Endothelial cell of umbilical vein (primary cell): ENCODE measurements around the gene HOOK2. TPM values are rescaled to one million over a fixed set of nuclear protein-coding genes. Genes with fewer than 3 reads are reported as not detected.

Experiments used
- BruUV-seq: library from RNA; stranded (reverse); fragments of 400-500 nt; replicated peaks from 2 replicates; lab custom pipeline; 2021; lab: Mats Ljungman, UMichigan
- CTCF ChIA-PET: fragments of 300-600, 350-600 bp; sonication (Branson Sonifier 250); formaldehyde crosslinking; loops from one replicate; lab custom pipeline; 2021; ENCODE audit warnings: antibody characterized with exemption, inconsistent platforms; lab: Charles Lee
- POLR2A ChIA-PET: fragments of 300-600, 350-600 bp; sonication (Branson Sonifier 250); formaldehyde crosslinking; loops from one replicate; lab custom pipeline; 2021; ENCODE audit warnings: antibody characterized with exemption, inconsistent platforms; lab: Charles Lee
- DNase-seq: peaks from one replicate; pipeline ENCODE4 v3.0.0-alpha.2; 2011; ENCODE audit warnings: low read depth, low spot score
- FAIRE-seq: peaks from 2 replicates; lab custom pipeline; 2011; peaks lifted over from hg19 to GRCh38; lab: Jason Lieb, UNC
- H2AFZ ChIP-seq: 2 replicates; pipeline ENCODE4 v1.6.0; 2012; ENCODE audit warnings: low read depth, low read length, control low read depth, inconsistent platforms
- H3K27ac ChIP-seq: 2 replicates; pipeline ENCODE4 v1.5.1; 2011; ENCODE audit warnings: low read depth, mild to moderate bottlenecking, control low read depth, low read length, moderate library complexity; ENCODE audit not compliant: insufficient read depth
- H3K27me3 ChIP-seq, 2 experiments: 2 replicates each; pipeline versions ENCODE4 v1.6.0 to v1.6.1; 2011; ENCODE audit warnings: low read length in 2 of 2, mixed read lengths in 1 of 2; ENCODE audit not compliant: control insufficient read depth in 2 of 2, insufficient read depth in 2 of 2
- H3K36me3 ChIP-seq, 2 experiments: 2 replicates in 1 of 2; 3 replicates in 1 of 2; pipeline ENCODE4 v1.5.1; 2011; ENCODE audit warnings: low read length in 2 of 2, mild to moderate bottlenecking in 1 of 2, moderate library complexity in 1 of 2; ENCODE audit not compliant: control insufficient read depth in 2 of 2, insufficient read depth in 2 of 2; ENCODE audit errors: extremely low read depth in 1 of 2
- H3K4me1 ChIP-seq: 3 replicates; pipeline ENCODE4 v1.5.1; 2011; ENCODE audit warnings: mild to moderate bottlenecking, low read length; ENCODE audit not compliant: control insufficient read depth, insufficient read depth; ENCODE audit errors: extremely low read depth
- H3K4me2 ChIP-seq: 2 replicates; pipeline ENCODE4 v1.6.1; 2011; ENCODE audit warnings: low read length, control low read depth, mixed read lengths; ENCODE audit not compliant: insufficient read depth
- H3K4me3 ChIP-seq, 3 experiments: fragments of 200-600 bp in 1 of 3; sonication (generic), shearing (Covaris generic) in 1 of 3; replicated peaks in 1 of 3; 2 replicates each; pipeline ENCODE4 v1.5.1; 2011 to 2016; ENCODE audit warnings: control low read depth in 3 of 3, low read length in 3 of 3, mild to moderate bottlenecking in 2 of 3, inconsistent platforms in 1 of 3, low read depth in 1 of 3, moderate library complexity in 1 of 3; ENCODE audit not compliant: insufficient read depth in 1 of 3
- H3K79me2 ChIP-seq: 2 replicates; pipeline ENCODE4 v1.6.0; 2012; ENCODE audit warnings: low read length, inconsistent platforms; ENCODE audit not compliant: control insufficient read depth, insufficient read depth
- H3K9ac ChIP-seq: replicated peaks from 2 replicates; pipeline ENCODE3; 2011; ENCODE audit warnings: low read length, control low read depth; ENCODE audit not compliant: insufficient read depth; ENCODE audit errors: extremely low read depth
- H3K9me1 ChIP-seq: replicated peaks from 3 replicates; pipeline ENCODE4 v1.6.0; 2011; ENCODE audit warnings: mild to moderate bottlenecking, low read length; ENCODE audit not compliant: control insufficient read depth, insufficient read depth; ENCODE audit errors: extremely low read depth
- H3K9me3 ChIP-seq: replicated peaks from 2 replicates; pipeline ENCODE4 v1.5.1; 2012; ENCODE audit warnings: low read length, inconsistent platforms; ENCODE audit not compliant: control insufficient read depth, insufficient read depth
- H4K20me1 ChIP-seq: replicated peaks from 2 replicates; pipeline ENCODE3; 2011; ENCODE audit warnings: mild to moderate bottlenecking, low read length; ENCODE audit not compliant: control insufficient read depth, insufficient read depth; ENCODE audit errors: extremely low read depth
- MYC ChIP-seq: IDR thresholded peaks from one replicate; pipeline ENCODE4 v1.6.1; 2011; ENCODE audit warnings: mild to moderate bottlenecking, low read depth, low read length
- POLR2A ChIP-seq: IDR thresholded peaks from 2 replicates; pipeline ENCODE4 v1.6.1; 2012; ENCODE audit warnings: low read depth, mild to moderate bottlenecking, control low read depth, low read length
- dilution Hi-C: fragments of 300-500 bp; cut with MboI; formaldehyde crosslinking; loops from one replicate; pipeline ENCODE4 v1.15.0; 2019; ENCODE audit warnings: low sequenced_read_pairs; ENCODE audit not compliant: extremely low pct_ligation_motif_present
- intact Hi-C: fragments of 100-400 bp; cut with micrococcal nuclease; formaldehyde crosslinking; loops from one replicate; pipeline ENCODE4 v1.10.0; 2022
- polyA plus RNA-seq, 4 experiments: library from polyadenylated mRNA; depleted of rRNA in 3 of 4; stranded (reverse) in 3 of 4; unstranded in 1 of 4; fragments of >200 nt; gene quantifications; 2 replicates each; pipeline versions ENCODE4 v1.2.1 to v1.2.3, GENCODE V29; 2011 to 2012; ENCODE audit warnings: missing spikeins in 1 of 4
- total RNA-seq: library from RNA; stranded (reverse); gene quantifications from 2 replicates; pipeline ENCODE4 v1.2.3, GENCODE V29; 2021

Gene HOOK2
- total and polyA plus RNA-seq, 2 donors (not counting 3 experiments of a cell fraction or from before 2014, with no cell fraction given), result 8.0 to 17.3 TPM

DNA sequence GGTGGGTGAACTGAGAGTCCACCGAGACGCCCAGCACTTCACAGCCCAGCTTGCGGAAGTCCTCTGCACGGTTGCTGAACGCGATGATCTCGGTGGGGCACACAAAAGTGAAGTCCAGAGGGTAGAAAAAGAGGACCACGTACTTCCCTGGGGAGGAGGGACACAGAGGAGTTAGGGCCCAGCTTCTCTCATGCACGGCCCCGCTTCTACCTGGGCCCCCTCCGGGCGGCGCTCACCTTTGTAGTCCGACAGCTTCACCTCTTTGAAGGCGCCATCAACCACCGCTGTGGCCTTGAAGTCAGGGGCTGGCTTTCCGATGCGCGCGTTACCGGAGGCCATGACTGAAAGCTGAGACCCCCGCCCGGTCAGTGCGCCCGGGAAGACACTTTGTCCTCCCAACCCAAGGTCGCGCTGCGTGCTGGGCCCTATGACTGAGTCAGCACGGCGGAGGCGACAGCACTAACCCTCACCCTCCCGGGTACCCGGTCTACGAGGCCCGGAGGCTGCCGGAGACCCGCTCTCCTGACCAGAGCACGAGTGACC, 25.6 kb upstream of the HOOK2 start:
- Histone ChIP-seq H3K4me2 (peak overlapping the region; percentile 68), H3K9me3 (no peaks in the 10 kb centered on the region), H3K27ac (no peak overlapping the region), H3K9ac (peak overlapping the region; percentile 57), H3K36me3 (peaks cover 0 to 12% of the 10 kb centered on the region in 2 experiments), H3K79me2 (peaks cover 14% of the 10 kb centered on the region), H3K27me3 (no peaks in the 10 kb centered on the region), H3K4me3 (peak overlapping the region; percentile 40 to 72 (median 64)), H3K9me1 (no peaks in the 10 kb centered on the region), H3K4me1 (peaks cover 13% of the 10 kb centered on the region), H2AFZ (peak overlapping the region; percentile 63), H4K20me1 (no peaks in the 10 kb centered on the region)
- no peak for TF ChIP-seq MYC
- BruUV-seq, result TSS peak; percentile 48
- CTCF ChIA-PET, result interaction anchor here (4.1 to 13.8 kb wide), 3 partner anchors 24 to 46 kb away, joined by 30 to 524 read pairs (median 387); partner anchors contain the start of gene HOOK2
- FAIRE-seq, result no peak
- no peak for DNase-seq
- POLR2A ChIA-PET, result interaction anchor here (0.6 to 1.4 kb wide), 2 partner anchors 9 to 62 kb away, joined by 4 to 5 read pairs; partner anchors contain the start of gene JUNB
- dilution Hi-C loops, result no loop called here
- intact Hi-C loops, result loop anchor here (2.0 kb wide), 1 partner anchor 46 kb away; no protein-coding TSS in a partner anchor

DNA sequence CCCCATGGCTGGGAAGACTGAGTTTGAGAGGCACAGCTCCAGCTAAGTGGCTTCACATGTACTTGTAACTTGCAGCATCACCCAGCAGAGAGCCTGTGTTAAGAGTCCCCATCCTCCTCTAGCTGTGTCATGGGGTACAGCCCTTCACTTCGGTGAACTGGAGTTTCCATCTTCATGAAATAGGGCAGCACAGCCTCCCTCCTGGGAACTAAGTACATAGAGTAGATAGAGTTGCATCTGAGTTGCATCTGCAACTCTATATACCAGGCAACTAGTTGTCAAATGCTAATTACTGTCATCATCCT, 25.1 kb upstream of the HOOK2 start:
- DNase-seq (no peak), FAIRE-seq (peak; percentile 21)
- no peak for TF ChIP-seq POLR2A
- H3K79me2 ChIP-seq, result peaks cover 14% of the 10 kb centered on the region
- H4K20me1 ChIP-seq, result no peaks in the 10 kb centered on the region
- no peaks in the 10 kb centered on the region for H3K9me1 ChIP-seq
- no peaks in the 10 kb centered on the region for H3K9me3 ChIP-seq
- intact Hi-C loops, result loop anchor here (2.0 kb wide), 1 partner anchor 46 kb away; no protein-coding TSS in a partner anchor
- peak overlapping the region; percentile 68 for H3K4me2 ChIP-seq
- CTCF ChIA-PET, result interaction anchor here (4.1 to 13.8 kb wide), 3 partner anchors 24 to 47 kb away, joined by 30 to 524 read pairs (median 387); partner anchors contain the start of gene HOOK2
- H3K4me1 ChIP-seq, result peaks cover 13% of the 10 kb centered on the region
- no peak overlapping the region for H2AFZ ChIP-seq
- no peak overlapping the region for H3K9ac ChIP-seq
- no peak overlapping the region for H3K27ac ChIP-seq
- dilution Hi-C loops, result no loop called here
- H3K27me3 ChIP-seq, result no peaks in the 10 kb centered on the region
- H3K4me3 ChIP-seq, result peak overlapping the region in 2 of 3 experiments; percentile 64 to 72
- BruUV-seq, result no TSS peak
- POLR2A ChIA-PET, result interaction anchor here (1.4 kb wide), 1 partner anchor 9 kb away, joined by 5 read pairs; the partner anchor contains the start of gene JUNB
- peaks cover 0 to 12% of the 10 kb centered on the region in 2 experiments for H3K36me3 ChIP-seq
